UCSD-AML1 (cell line): ENCODE results near the gene SEC31A.
"Not testable (repeated sequence)": the region's sequence is repeated elsewhere in the genome, so short reads cannot be mapped to it uniquely, and the experiment has no call there.

Experiments
- DNase-seq: peaks from one replicate; lab custom pipeline; 2025; ENCODE audit not compliant: unreplicated experiment; lab: John Stamatoyannopoulos, UW

The SEC31A gene

DNA sequence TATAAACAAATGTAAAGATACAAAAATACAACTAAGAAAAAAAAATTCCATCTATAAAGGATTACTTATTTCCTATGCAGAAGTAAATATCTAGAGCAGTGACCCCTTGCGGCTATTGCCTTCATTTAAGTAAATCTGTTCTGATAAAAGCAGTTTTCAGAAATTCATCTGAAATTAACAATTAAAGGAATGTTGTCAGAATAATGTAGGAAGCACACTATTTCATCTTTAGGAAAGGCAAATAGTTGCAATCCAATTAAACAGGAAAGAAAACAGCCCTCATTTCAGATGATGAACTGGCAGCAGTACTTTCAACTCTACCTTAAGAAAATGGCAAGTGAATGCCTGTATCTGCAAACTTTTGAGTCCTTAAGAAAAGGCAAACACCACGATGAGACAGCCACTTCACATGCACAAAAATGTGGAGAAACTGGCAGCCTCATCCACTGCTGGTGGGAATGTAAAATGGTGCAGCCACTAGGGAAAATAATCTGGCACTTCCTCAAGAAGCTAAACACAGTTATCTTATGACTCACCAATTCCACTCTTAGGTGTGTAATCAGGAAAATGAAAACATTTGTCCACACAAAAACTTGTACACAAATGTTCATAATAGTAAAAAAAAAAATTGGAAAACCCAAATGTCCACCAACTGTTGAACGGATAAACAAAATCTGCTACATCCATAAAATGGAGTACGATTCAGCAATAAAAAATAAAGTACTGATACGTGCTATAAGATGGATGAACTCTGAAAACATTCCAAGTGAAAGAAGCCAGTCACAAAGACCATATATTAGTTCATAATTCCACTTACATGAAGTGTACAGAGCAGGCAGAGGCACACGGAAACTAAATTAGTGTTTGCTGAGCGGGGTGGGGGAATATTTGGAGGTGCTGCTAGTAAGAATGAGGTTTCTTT, 7.6 kb upstream of the SEC31A start:
- DNase-seq, result no peak

DNA sequence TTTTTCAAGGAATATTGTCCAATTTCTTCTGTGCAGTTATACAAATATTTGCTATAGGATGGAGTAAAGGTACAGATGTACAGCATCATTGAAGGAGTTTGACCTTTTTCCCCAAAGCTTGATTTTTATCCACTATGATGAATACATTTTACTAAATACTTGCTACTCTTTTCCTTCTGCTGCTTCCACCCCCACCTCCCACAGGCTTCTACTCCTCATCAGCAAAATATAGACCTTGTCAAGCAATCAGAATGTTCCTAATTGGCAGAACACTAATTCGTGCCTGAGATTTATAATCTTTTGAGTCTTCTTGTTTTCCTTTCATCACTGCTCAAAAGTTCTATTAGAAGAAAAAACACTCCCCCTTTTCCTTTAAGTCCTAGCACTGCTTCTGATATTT, 5.8 kb upstream of the SEC31A start:
- DNase-seq, result no peak

DNA sequence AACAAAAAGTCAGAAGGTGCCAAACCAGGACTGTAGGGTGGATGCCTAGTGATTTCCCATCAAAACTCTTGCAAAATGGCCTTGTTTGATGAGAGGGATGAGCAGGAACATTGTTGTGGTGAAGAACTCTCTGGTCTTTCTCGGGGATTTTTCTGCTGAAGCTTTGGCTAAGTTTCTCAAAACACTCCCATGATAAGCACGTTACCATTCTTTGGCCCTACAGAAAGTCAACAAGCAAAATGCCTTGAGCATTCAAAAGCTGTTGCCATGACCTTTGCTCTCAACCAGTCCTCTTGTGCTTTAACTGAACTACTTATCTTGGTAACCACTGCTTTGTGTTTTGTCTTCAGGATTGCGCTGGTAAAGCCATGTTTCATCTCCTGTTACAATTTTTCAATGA, 3.0 kb upstream of the SEC31A start:
- DNase-seq, result no peak

- DNase-seq, result no peak
Measured at GRCh38 chr4:82892467-82892802, 1.5 kb upstream of the SEC31A start.

DNA sequence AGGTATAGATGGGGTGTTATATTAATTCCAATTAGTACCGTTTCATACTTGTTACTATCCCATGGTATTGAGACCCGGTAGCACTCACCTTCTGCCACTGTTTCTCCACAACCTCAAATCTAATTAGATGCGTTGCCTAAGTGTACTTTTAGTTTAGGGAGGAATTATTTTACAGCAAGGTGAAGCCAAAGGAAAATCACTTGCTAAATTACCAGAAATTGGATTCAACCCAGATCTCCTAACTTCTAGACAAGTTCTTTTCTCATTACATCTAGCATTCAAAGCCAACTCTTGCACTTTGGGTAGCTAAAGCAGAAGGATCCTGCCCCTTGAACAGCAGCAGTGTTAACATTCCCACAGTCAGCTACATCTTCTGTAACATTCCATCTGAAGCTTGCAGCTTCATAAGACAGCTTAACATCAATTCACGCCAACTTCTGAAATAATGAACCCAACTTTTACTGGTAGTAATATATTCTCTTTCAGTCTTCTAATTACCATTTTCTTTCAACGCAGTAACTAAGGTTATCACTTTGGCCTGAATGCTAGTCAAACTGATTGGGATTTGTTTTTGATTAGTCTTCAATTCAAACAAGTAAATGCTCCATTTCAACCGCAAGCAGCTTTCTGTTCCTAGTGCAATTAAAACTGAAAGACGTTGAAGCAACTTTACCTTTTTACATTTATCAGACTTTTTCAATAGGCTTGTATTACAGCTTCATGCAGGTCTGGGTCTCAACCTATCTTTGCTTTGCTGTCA, 934 bp upstream of the SEC31A start:
- no peak for DNase-seq

GRCh38 chr4:82890528-82890900, 439 bp downstream of the SEC31A start:
- DNase-seq, result no peak

- DNase-seq, result no peak
Measured at GRCh38 chr4:82889287-82889686, 1.7 kb downstream of the SEC31A start.

DNA sequence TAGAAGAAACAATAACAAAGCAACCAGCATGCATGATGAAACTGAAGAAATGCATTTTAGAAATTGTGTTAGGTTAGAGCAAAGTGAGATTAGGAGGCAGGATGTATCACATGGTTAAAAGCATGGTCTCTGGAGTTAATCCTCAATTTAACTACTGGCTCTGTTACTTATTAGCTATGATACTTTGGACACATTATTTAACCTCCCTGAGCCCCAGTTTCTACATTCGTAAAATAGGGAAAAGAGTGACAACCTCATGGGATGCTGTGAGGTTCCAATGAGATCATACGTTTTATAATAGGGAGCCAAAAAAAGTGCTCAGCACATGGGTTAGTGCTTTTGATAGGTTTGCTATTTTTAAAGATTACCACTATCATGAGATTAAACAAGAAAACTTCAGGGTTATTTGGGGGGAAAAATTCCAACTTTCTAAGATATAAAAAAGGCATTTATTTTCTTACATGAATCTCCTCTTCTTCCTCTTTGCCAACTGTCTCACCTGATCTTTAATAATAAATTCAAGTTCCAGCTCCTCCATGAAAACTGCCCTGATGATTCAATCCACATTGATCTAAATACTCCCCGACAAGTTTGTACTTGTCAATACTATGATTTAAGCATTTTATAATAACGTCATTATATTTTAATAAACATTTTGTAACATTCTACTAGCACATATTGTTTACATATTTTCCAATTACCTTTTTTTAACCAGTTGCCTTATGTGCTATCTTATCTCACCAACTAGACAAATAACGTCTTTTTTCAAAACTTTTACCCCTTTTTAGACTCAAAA, 4.6 kb downstream of the SEC31A start:
- no peak for DNase-seq

- no peak for DNase-seq
Measured at GRCh38 chr4:82885410-82885809, 5.5 kb downstream of the SEC31A start.

GRCh38 chr4:82868572-82868971, 22.4 kb downstream of the SEC31A start:
- DNase-seq, result no peak

GRCh38 chr4:82866706-82867385, 24.1 kb downstream of the SEC31A start:
- DNase-seq, result no peak

GRCh38 chr4:82866033-82866432, 24.9 kb downstream of the SEC31A start:
- not testable (repeated sequence) for DNase-seq

- no peak for DNase-seq
Measured at GRCh38 chr4:82865592-82865991, 25.4 kb downstream of the SEC31A start.

DNA sequence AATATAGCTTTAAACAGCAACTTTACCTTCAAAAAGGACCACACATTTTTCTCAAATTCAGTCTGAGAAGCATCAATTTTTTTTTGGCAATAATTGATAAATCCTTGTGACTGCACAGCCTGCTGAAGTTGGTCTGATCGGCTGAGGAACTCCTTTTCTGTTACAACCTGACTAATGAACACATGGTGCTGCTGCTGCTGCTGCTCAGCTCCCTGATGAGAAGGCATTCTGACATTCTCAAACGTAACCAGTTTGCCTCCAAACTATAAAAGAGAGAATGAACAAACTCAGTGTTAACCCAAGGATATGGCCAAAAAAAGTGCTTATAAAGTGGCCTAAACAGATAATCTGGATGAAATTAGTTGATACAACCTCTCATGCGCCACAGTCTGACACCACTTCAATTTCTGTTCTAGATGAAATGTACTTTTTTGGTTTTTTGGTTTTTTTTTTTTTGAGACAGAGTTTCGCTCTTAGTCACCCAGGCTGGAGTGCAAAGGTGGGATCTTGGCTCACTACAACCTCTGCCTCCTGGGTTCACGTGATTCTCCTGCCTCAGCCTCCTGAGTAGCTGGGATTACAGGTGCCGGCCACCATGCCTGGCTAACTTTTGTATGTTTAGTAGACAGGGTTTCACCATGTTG, 26.5 kb downstream of the SEC31A start:
- no peak for DNase-seq

GRCh38 chr4:82861529-82861928, 29.4 kb downstream of the SEC31A start:
- DNase-seq, result no peak

- DNase-seq, result not testable (repeated sequence)
Measured at GRCh38 chr4:82860487-82860886, 30.5 kb downstream of the SEC31A start.

DNA sequence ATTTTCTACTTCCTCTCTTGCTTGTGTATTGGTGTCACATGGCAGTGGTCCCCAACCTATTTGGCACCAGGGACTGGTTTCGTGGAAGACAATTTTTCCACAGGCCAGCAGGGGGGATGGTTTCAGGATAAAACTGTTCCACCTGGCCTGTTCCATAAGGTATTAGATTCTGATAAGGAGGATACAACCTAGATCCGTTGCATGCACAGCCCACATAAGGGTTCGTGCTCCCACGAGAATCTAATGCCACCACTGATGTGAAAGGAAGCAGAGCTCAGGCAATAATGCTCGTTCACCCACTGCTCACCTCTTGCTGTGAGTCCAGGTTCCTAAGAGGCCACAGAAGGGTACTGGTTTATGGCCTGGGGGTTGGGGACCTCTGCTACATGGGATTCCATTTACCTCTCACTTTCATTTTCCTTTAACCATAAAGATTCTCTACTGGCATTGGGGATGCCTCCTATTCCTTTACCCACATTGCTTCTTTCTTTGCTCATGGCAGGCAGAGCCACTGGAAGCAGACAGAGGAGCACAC, 38.1 kb downstream of the SEC31A start:
- DNase-seq, result no peak

- no peak for DNase-seq
Measured at GRCh38 chr4:82851885-82852750, 38.8 kb downstream of the SEC31A start.

DNA sequence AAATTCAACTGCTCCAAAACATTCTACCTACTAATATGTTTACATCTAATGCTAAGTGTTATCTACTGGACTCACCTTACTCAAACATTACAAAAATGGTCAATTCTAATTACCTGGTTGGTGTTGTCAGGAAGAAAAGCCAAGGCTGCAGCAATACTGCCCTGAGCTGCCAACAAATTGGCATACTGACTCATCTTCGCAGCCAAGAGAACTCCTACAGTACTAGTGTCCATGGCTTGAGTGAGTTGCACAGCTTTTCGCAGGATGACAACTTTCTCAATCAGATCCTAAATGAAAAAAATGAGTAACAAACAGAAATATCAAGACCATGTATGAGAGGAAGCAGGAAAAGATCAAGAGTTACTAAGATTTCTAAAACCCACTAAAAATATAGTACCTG, 39.6 kb downstream of the SEC31A start:
- DNase-seq, result no peak
